Right atrium auricular region (tissue), 2 donors: ENCODE data around the gene SPIN1. TPM values are rescaled to one million over a fixed set of nuclear protein-coding genes. Genes with fewer than 3 reads are reported as not detected.

ENCODE experiments used
- DNase-seq: peaks from one replicate; pipeline ENCODE4 v3.0.0-alpha.2; 2019; ENCODE audit warnings: low spot score
- H3K27ac ChIP-seq, 2 donors: fragments of 200-600 bp; sonication (generic); 1 replicate in 1 of 2; 2 replicates in 1 of 2; pipeline ENCODE4 v1.5.1; 2016 to 2019
- H3K27me3 ChIP-seq, 2 donors: fragments of 200-600 bp; sonication (generic); one replicate each; pipeline versions ENCODE4 v1.5.1 to v1.6.0; 2017 to 2019
- H3K36me3 ChIP-seq: fragments of 200-600 bp; sonication (generic); one replicate; pipeline ENCODE4 v1.5.1; 2016
- H3K4me1 ChIP-seq, 2 donors: fragments of 200-600 bp; sonication (generic); one replicate each; pipeline versions ENCODE4 v1.5.1 to v1.6.0; 2017 to 2019
- H3K4me3 ChIP-seq, 2 donors: fragments of 200-600 bp; sonication (generic); 1 replicate in 1 of 2; 2 replicates in 1 of 2; pipeline ENCODE4 v1.5.1; 2017 to 2019; ENCODE audit warnings: mild to moderate bottlenecking in 1 of 2, moderate library complexity in 1 of 2
- H3K9me3 ChIP-seq, 2 donors: fragments of 200-600 bp; sonication (generic); one replicate each; pipeline ENCODE4 v1.5.1; 2019
- CTCF ChIP-seq, 2 donors: fragments of 200-600 bp; sonication (generic); IDR thresholded peaks; one replicate each; pipeline ENCODE4 v1.5.1; 2019; ENCODE audit warnings: antibody characterized with exemption in 2 of 2
- total RNA-seq, 2 donors: library from RNA; depleted of rRNA; stranded (reverse); fragments of >200 nt; gene quantifications; one replicate each; pipeline ENCODE4 v1.1.0, GENCODE V29; 2016

The SPIN1 gene
- total RNA-seq, 2 donors from 2014 or later = 48.9 to 55.4 TPM

- H3K4me3 ChIP-seq = no peak overlapping the region
- no peak overlapping the region for H3K27ac ChIP-seq
- DNase-seq = no peak
- H3K9me3 ChIP-seq = no peaks in the 10 kb centered on the region
- peaks cover 14% of the 10 kb centered on the region for H3K36me3 ChIP-seq
- H3K4me1 ChIP-seq = no peaks in the 10 kb centered on the region
- no peaks in the 10 kb centered on the region for H3K27me3 ChIP-seq
- TF ChIP-seq CTCF (IDR thresholded peaks at IDR 0.05) = no peak
These were observed 50.6 kb downstream of the SPIN1 start for GRCh38 chr9:88438811-88439210.

- Histone ChIP-seq H3K4me1 (no peaks in the 10 kb centered on the region), H3K36me3 (peaks cover 10% of the 10 kb centered on the region)
These were observed 53.2 kb downstream of the SPIN1 start for GRCh38 chr9:88441301-88442007.

GRCh38 chr9:88443480-88444113 is 55.4 kb downstream of the SPIN1 start:
- no peak overlapping the region for H3K27ac ChIP-seq
- peaks cover 0 to 12% of the 10 kb centered on the region in 2 donors for H3K4me1 ChIP-seq
- H3K9me3 ChIP-seq = no peaks in the 10 kb centered on the region
- no peak for TF ChIP-seq CTCF (IDR thresholded peaks at IDR 0.05)
- DNase-seq = no peak
- no peak overlapping the region for H3K4me3 ChIP-seq
- peaks cover 5% of the 10 kb centered on the region for H3K36me3 ChIP-seq
- H3K27me3 ChIP-seq = no peaks in the 10 kb centered on the region

More at GRCh38 chr9:88441301-88442007, 53.2 kb downstream of the SPIN1 start:
- Histone ChIP-seq H3K4me3 (no peak overlapping the region), H3K27me3 (no peaks in the 10 kb centered on the region), H3K27ac (no peak overlapping the region), H3K9me3 (no peaks in the 10 kb centered on the region)
- no peak for TF ChIP-seq CTCF (IDR thresholded peaks at IDR 0.05)
- DNase-seq = no peak

- H3K4me3 ChIP-seq = no peak overlapping the region
- peaks cover 31% of the 10 kb centered on the region for H3K36me3 ChIP-seq
- peaks cover 0 to 12% of the 10 kb centered on the region in 2 donors for H3K4me1 ChIP-seq
- H3K27me3 ChIP-seq = no peaks in the 10 kb centered on the region
- H3K9me3 ChIP-seq = no peaks in the 10 kb centered on the region
- no peak for TF ChIP-seq CTCF (IDR thresholded peaks at IDR 0.05)
- no peak for DNase-seq
- no peak overlapping the region for H3K27ac ChIP-seq
These were observed 58.5 kb downstream of the SPIN1 start for GRCh38 chr9:88446728-88447127.

- DNase-seq = no peak
- Histone ChIP-seq H3K4me1 (peaks cover 0 to 12% of the 10 kb centered on the region in 2 donors), H3K9me3 (no peaks in the 10 kb centered on the region), H3K27me3 (no peaks in the 10 kb centered on the region), H3K27ac (no peak overlapping the region), H3K4me3 (no peak overlapping the region), H3K36me3 (peaks cover 28% of the 10 kb centered on the region)
- TF ChIP-seq CTCF (IDR thresholded peaks at IDR 0.05) = no peak
These were observed 59.2 kb downstream of the SPIN1 start for GRCh38 chr9:88447431-88447830.
